HL-60 (cell line): ENCODE measurements around the gene NUDC.

ENCODE experiments used
- DNase-seq, 2 experiments: peaks; one replicate each; pipeline ENCODE4 v3.0.0-alpha.2; 2010 to 2020; ENCODE audit warnings: low read depth in 1 of 2, low spot score in 1 of 2
- H3K27ac ChIP-seq: fragments of 250-450 bp; sonication (Bioruptor Pico); replicated peaks from 2 replicates; pipeline ENCODE4 v1.5.1; 2020; ENCODE audit warnings: mild to moderate bottlenecking, moderate library complexity
- H3K27me3 ChIP-seq: fragments of 250-450 bp; sonication (Bioruptor Pico); 2 replicates; pipeline ENCODE4 v1.5.1; 2021; ENCODE audit warnings: mild to moderate bottlenecking, moderate library complexity; ENCODE audit not compliant: insufficient read depth, poor library complexity, severe bottlenecking
- H3K4me3 ChIP-seq: replicated peaks from 2 replicates; pipeline ENCODE4 v1.5.1; 2011; ENCODE audit warnings: mild to moderate bottlenecking, control low read depth, low read length; ENCODE audit not compliant: insufficient read depth
- CTCF ChIP-seq: IDR thresholded peaks from one replicate; pipeline ENCODE4 v1.5.1; 2011; ENCODE audit warnings: low read length, control low read depth, inconsistent platforms; ENCODE audit not compliant: insufficient read depth
- GABPA ChIP-seq: IDR thresholded peaks from 2 replicates; pipeline ENCODE4 v1.6.1; 2012; ENCODE audit warnings: low read depth
- POLR2AphosphoS5 ChIP-seq: IDR thresholded peaks from 2 replicates; pipeline ENCODE4 v1.6.1; 2012; ENCODE audit warnings: low read depth
- REST ChIP-seq: IDR thresholded peaks from 2 replicates; pipeline ENCODE4 v1.6.1; 2012; ENCODE audit warnings: low read depth; ENCODE audit not compliant: insufficient replicate concordance
- SPI1 ChIP-seq: IDR thresholded peaks from 2 replicates; pipeline ENCODE4 v1.6.1; 2012; ENCODE audit warnings: low read depth, mild to moderate bottlenecking, borderline replicate concordance

The NUDC gene

GRCh38 chr1:26922431-26922729 lies 837 bp downstream of the NUDC start:
- DNase-seq: no peak
- peak overlapping the region; percentile 90 for H3K4me3 ChIP-seq
- H3K27ac ChIP-seq: peak overlapping the region; percentile 90
- TF ChIP-seq REST (no peak), SPI1 (no peak), GABPA (no peak), CTCF (no peak), POLR2AphosphoS5 (no peak)
- no peaks in the 10 kb centered on the region for H3K27me3 ChIP-seq

DNA sequence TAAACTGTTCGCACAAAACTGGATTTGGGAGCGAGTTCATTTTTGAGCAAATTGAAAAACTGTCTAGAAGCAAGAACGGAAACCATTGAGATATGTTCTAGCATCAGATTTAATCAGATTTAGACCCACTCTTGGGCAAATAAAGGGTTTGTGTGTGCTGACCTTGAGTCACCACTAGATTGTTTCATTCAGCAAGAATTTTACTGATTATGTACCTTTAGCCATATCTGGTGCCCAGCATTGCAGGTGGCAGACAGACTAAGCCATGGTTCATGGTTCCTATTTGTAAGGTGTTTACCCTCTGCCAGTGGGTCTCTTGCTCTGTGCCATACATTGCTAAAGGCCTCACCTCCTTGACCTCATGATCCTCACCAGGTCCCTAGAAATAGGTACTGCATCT lies 1.4 kb downstream of the NUDC start:
- DNase-seq: no peak
- H3K27me3 ChIP-seq: no peaks in the 10 kb centered on the region
- TF ChIP-seq GABPA: no peak
- no peak for TF ChIP-seq REST
- TF ChIP-seq POLR2AphosphoS5: no peak
- TF ChIP-seq SPI1: no peak
- no peak for TF ChIP-seq CTCF
- peak overlapping the region; percentile 90 for H3K4me3 ChIP-seq
- peak overlapping the region; percentile 90; the same call in 1 of the 2 replicates for H3K27ac ChIP-seq

GRCh38 chr1:26923711-26924110 lies 2.2 kb downstream of the NUDC start:
- TF ChIP-seq CTCF: no peak
- TF ChIP-seq REST: no peak
- no peak for TF ChIP-seq GABPA
- no peak for TF ChIP-seq SPI1
- TF ChIP-seq POLR2AphosphoS5: no peak
- H3K27me3 ChIP-seq: no peaks in the 10 kb centered on the region
- DNase-seq: no peak
- no peak overlapping the region for H3K27ac ChIP-seq
- H3K4me3 ChIP-seq: no peak overlapping the region
